ENCODE data around the gene RAB28. TPM values are rescaled to one million over a fixed set of nuclear protein-coding genes. Genes with fewer than 3 reads are reported as not detected.

Gene RAB28
- total and polyA plus RNA-seq, 2 of the 8 experiments (the other 6 are each of a cell fraction or from before 2014, with no cell fraction given), result 16.0 to 18.7 TPM

DNA sequence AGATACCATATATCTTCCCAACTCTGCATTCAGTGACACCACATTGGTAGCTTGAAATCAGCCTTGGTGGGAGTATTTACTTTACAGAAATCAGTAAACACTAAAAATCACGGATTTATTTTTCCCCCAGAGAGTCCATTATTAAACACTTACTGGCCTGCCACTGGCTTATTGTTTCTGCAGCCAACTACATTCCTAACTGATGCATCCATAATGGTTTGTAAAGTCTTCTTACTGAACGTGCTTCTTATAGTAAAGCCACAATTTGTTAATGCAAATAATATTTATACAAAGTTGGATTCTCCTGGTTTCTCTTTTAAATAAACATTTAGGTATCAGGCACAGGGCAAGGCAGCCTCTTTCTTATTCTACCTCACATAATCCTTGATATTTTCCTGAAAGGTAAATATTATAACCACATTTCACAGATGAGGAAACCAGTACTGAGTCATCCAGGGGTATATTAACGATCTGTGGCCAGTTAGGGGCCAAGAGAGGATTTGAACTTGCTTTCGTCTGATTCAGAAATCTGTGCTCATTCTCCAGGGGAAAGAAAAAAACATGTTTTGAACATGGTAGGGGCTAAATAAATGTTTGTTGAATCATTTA, 136.5 kb downstream of the RAB28 start (continued):
- TF ChIP-seq, protein P1, sequence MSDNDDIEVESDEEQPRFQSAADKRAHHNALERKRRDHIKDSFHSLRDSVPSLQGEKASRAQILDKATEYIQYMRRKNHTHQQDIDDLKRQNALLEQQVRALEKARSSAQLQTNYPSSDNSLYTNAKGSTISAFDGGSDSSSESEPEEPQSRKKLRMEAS (IDR thresholded peaks at IDR 0.05), result no peak
- TF ChIP-seq SIX5 (IDR thresholded peaks at IDR 0.05; ENCODE audit: low read depth, low read length) (no peak), GABPA (IDR thresholded peaks at IDR 0.05; ENCODE audit: borderline replicate concordance, insufficient read depth, low read length) (no peak), SP4 (IDR thresholded peaks at IDR 0.05; ENCODE audit: low read length) (no peak)
- TF ChIP-seq, protein P2, sequence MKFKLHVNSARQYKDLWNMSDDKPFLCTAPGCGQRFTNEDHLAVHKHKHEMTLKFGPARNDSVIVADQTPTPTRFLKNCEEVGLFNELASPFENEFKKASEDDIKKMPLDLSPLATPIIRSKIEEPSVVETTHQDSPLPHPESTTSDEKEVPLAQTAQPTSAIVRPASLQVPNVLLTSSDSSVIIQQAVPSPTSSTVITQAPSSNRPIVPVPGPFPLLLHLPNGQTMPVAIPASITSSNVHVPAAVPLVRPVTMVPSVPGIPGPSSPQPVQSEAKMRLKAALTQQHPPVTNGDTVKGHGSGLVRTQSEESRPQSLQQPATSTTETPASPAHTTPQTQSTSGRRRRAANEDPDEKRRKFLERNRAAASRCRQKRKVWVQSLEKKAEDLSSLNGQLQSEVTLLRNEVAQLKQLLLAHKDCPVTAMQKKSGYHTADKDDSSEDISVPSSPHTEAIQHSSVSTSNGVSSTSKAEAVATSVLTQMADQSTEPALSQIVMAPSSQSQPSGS (IDR thresholded peaks at IDR 0.05; ENCODE audit: low read length), result no peak

Data from H1 (cell line).